ENCODE measurements around the gene EFNB3. TPM values are rescaled to one million over a fixed set of nuclear protein-coding genes. Genes with fewer than 3 reads are reported as not detected.

EFNB3 gene
- total RNA-seq, 3 donors from 2014 or later (not counting 1 experiment from before 2014, with no cell fraction given) = not detected

- Mint-ChIP-seq H3K9me3 (no peaks in the 10 kb centered on the region), H3K27ac (no peak overlapping the region), H3K27me3 (ENCODE audit: low read depth in 2 of 2) (no peaks in the 10 kb centered on the region), H3K4me1 (no peaks in the 10 kb centered on the region), H3K4me3 (no peak overlapping the region), H3K36me3 (peaks cover 13% of the 10 kb centered on the region)
- DNase-seq (no peak), ATAC-seq (no peak)
- H3K27ac ChIP-seq (ENCODE audit: low read length) = no peak overlapping the region
- intact Hi-C loops (cut with micrococcal nuclease) = no loop called here
- peaks cover 3% of the 10 kb centered on the region for H3K27me3 ChIP-seq (ENCODE audit: control insufficient read depth, insufficient read depth, low read length)
- no peak for TF ChIP-seq CTCF (IDR thresholded peaks at IDR 0.05)
- 95% methylated on average over 4 of the region's 4 CpGs for WGBS (ENCODE audit: insufficient coverage)
- H3K9me3 ChIP-seq (ENCODE audit: control insufficient read depth, insufficient read depth, low read length) = no peaks in the 10 kb centered on the region
- H3K36me3 ChIP-seq (ENCODE audit: control insufficient read depth, insufficient read depth, low read length) = peaks cover 22% of the 10 kb centered on the region
- no peak overlapping the region for H3K4me3 ChIP-seq (ENCODE audit: low read length)
- no peaks in the 10 kb centered on the region for H3K4me1 ChIP-seq (ENCODE audit: control insufficient read depth, insufficient read depth, low read length)
These were observed 7.0 kb upstream of the EFNB3 start for GRCh38 chr17:7697828-7698588.

GRCh38 chr17:7700510-7700909 is 4.5 kb upstream of the EFNB3 start:
- ATAC-seq (no peak), DNase-seq (no peak)
- no peak overlapping the region for H3K4me3 ChIP-seq (ENCODE audit: low read length)
- no peak overlapping the region for H3K27ac Mint-ChIP-seq
- intact Hi-C loops (cut with micrococcal nuclease) = no loop called here
- H3K4me1 ChIP-seq (ENCODE audit: control insufficient read depth, insufficient read depth, low read length) = peaks cover 10% of the 10 kb centered on the region
- no peak overlapping the region for H3K27ac ChIP-seq (ENCODE audit: low read length)
- WGBS (ENCODE audit: insufficient coverage) = 90% methylated on average over 7 of the region's 7 CpGs
- peaks cover under 1 to 16% of the 10 kb centered on the region in 2 donors for H3K27me3 Mint-ChIP-seq (ENCODE audit: low read depth in 2 of 2)
- H3K9me3 ChIP-seq (ENCODE audit: control insufficient read depth, insufficient read depth, low read length) = no peaks in the 10 kb centered on the region
- H3K27me3 ChIP-seq (ENCODE audit: control insufficient read depth, insufficient read depth, low read length) = peaks cover 15% of the 10 kb centered on the region
- no peaks in the 10 kb centered on the region for H3K9me3 Mint-ChIP-seq
- no peak overlapping the region for H3K4me3 Mint-ChIP-seq
- peaks cover 5% of the 10 kb centered on the region for H3K36me3 Mint-ChIP-seq
- H3K36me3 ChIP-seq (ENCODE audit: control insufficient read depth, insufficient read depth, low read length) = peaks cover 24% of the 10 kb centered on the region
- peaks cover 0 to 18% of the 10 kb centered on the region in 2 donors for H3K4me1 Mint-ChIP-seq
- no peak for TF ChIP-seq CTCF (IDR thresholded peaks at IDR 0.05)

- intact Hi-C loops (cut with micrococcal nuclease) = no loop called here
- ATAC-seq (no peak), DNase-seq (no peak)
- no peaks in the 10 kb centered on the region for H3K9me3 Mint-ChIP-seq
- no peak for TF ChIP-seq CTCF (IDR thresholded peaks at IDR 0.05)
- WGBS (ENCODE audit: insufficient coverage) = 98% methylated on average over 14 of the region's 14 CpGs
- Histone ChIP-seq H3K27ac (ENCODE audit: low read length) (no peak overlapping the region), H3K9me3 (ENCODE audit: control insufficient read depth, insufficient read depth, low read length) (no peaks in the 10 kb centered on the region), H3K4me3 (ENCODE audit: low read length) (no peak overlapping the region), H3K36me3 (ENCODE audit: control insufficient read depth, insufficient read depth, low read length) (peaks cover 20% of the 10 kb centered on the region), H3K4me1 (ENCODE audit: control insufficient read depth, insufficient read depth, low read length) (peaks cover 10% of the 10 kb centered on the region), H3K27me3 (ENCODE audit: control insufficient read depth, insufficient read depth, low read length) (peaks cover 21% of the 10 kb centered on the region)
- no peak overlapping the region for H3K4me3 Mint-ChIP-seq
- H3K4me1 Mint-ChIP-seq = peaks cover 0 to 23% of the 10 kb centered on the region in 2 donors
- H3K27me3 Mint-ChIP-seq (ENCODE audit: low read depth in 2 of 2) = peaks cover 12 to 27% of the 10 kb centered on the region in 2 donors
- H3K36me3 Mint-ChIP-seq = no peaks in the 10 kb centered on the region
- H3K27ac Mint-ChIP-seq = no peak overlapping the region
These were observed 3.3 kb upstream of the EFNB3 start for GRCh38 chr17:7701681-7702080.

- 97% methylated on average over 13 of the region's 13 CpGs for WGBS (ENCODE audit: insufficient coverage)
- H3K9me3 ChIP-seq (ENCODE audit: control insufficient read depth, insufficient read depth, low read length) = no peaks in the 10 kb centered on the region
- Mint-ChIP-seq H3K27me3 (ENCODE audit: low read depth in 2 of 2) (peaks cover 16 to 30% of the 10 kb centered on the region in 2 donors), H3K4me3 (no peak overlapping the region), H3K9me3 (no peaks in the 10 kb centered on the region), H3K27ac (no peak overlapping the region), H3K4me1 (peaks cover 0 to 23% of the 10 kb centered on the region in 2 donors), H3K36me3 (no peaks in the 10 kb centered on the region)
- peaks cover 10% of the 10 kb centered on the region for H3K4me1 ChIP-seq (ENCODE audit: control insufficient read depth, insufficient read depth, low read length)
- TF ChIP-seq CTCF (IDR thresholded peaks at IDR 0.05) = no peak
- no peak overlapping the region for H3K4me3 ChIP-seq (ENCODE audit: low read length)
- intact Hi-C loops (cut with micrococcal nuclease) = no loop called here
- DNase-seq = no peak
- peaks cover 25% of the 10 kb centered on the region for H3K27me3 ChIP-seq (ENCODE audit: control insufficient read depth, insufficient read depth, low read length)
- no peak for ATAC-seq
- H3K27ac ChIP-seq (ENCODE audit: low read length) = no peak overlapping the region
- peaks cover 20% of the 10 kb centered on the region for H3K36me3 ChIP-seq (ENCODE audit: control insufficient read depth, insufficient read depth, low read length)
These were observed 2.2 kb upstream of the EFNB3 start for GRCh38 chr17:7702776-7703175.

Measured in natural killer cell (primary cell).